ENCODE measurements around the gene ZBTB7C.

The ZBTB7C gene

DNA sequence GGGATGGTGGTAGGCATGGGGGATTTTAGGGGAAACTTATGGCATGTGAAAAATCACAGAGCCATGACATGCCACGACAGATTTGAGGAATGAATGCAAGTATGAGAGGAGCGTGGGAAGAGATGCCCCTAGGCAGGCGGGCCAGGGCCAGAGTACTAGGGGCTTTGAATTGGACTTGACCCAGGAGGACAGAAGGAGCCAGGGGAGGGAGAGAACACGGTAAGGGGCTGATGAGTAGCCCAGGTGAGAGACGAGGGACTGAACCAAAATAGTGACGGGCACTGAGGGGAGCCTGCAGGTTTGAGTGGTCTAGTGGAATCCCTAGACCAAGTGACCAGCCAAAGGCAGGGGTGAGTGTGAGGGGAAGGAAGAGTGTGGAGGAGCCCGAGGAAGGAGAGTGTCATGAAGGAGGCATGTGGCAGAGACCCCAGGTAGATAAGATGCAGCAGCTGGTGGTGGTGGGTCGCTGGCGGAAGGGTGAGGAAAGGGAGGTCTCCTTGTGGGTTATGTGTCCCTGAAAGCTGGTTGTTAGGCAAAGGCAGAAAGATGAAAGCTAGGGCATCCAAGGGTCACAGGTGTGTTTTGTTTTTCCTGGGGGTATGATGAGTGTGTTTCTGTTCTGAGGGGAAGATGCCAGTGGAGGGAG lies 48.7 kb downstream of the ZBTB7C start:
- DNase-seq (ENCODE audit: insufficient read length, low spot score) (no peak), FAIRE-seq (no peak)
- TF ChIP-seq POU2F2 (IDR thresholded peaks at IDR 0.05; ENCODE audit: low read depth, low read length) (no peak), SPI1 (IDR thresholded peaks at IDR 0.05; ENCODE audit: low read depth, low read length) (no peak), TAF1 (IDR thresholded peaks at IDR 0.05; ENCODE audit: low read depth, low read length) (no peak), POLR2AphosphoS5 (IDR thresholded peaks at IDR 0.05; ENCODE audit: low read depth, low read length) (no peak), PAX5 (IDR thresholded peaks at IDR 0.05; ENCODE audit: insufficient read depth, low read length, severe bottlenecking) (no peak), POLR2A (IDR thresholded peaks at IDR 0.05; ENCODE audit: low read depth, low read length) (no peak)

DNA sequence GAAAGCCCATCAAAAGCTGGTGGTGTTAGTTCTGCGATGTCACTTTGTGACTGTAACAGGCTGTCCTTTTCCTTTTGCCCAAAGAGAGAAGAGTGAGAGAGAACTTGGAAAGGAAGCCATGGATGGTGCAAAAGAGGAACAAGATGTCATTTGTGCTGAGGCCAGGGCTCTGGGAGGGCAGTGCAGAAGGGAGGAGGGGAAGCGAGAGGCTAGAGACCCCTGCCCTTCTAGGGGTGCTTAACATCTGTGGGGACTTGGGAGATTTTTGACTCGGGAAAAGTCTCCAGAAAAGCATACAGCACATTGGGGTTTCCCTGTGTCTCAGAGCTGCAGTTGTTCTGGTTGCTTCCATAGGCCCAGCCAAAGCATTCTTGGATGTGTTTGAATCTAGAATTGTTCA lies 49.6 kb downstream of the ZBTB7C start:
- no peak for FAIRE-seq
- no peak for DNase-seq (ENCODE audit: insufficient read length, low spot score)
- TF ChIP-seq SPI1 (IDR thresholded peaks at IDR 0.05; ENCODE audit: low read depth, low read length), result no peak
- TF ChIP-seq POU2F2 (IDR thresholded peaks at IDR 0.05; ENCODE audit: low read depth, low read length), result no peak
- no peak for TF ChIP-seq POLR2A (IDR thresholded peaks at IDR 0.05; ENCODE audit: low read depth, low read length)
- TF ChIP-seq TAF1 (IDR thresholded peaks at IDR 0.05; ENCODE audit: low read depth, low read length), result no peak
- no peak for TF ChIP-seq POLR2AphosphoS5 (IDR thresholded peaks at IDR 0.05; ENCODE audit: low read depth, low read length)
- TF ChIP-seq PAX5 (IDR thresholded peaks at IDR 0.05; ENCODE audit: insufficient read depth, low read length, severe bottlenecking), result no peak

- no peak for DNase-seq (ENCODE audit: insufficient read length, low spot score)
- no peak for FAIRE-seq
Measured at GRCh38 chr18:48358868-48359267, 50.3 kb downstream of the ZBTB7C start.

GRCh38 chr18:48356909-48357631 lies 52.1 kb downstream of the ZBTB7C start:
- FAIRE-seq, result no peak
- DNase-seq (ENCODE audit: insufficient read length, low spot score), result no peak
- no peak for TF ChIP-seq POLR2A (IDR thresholded peaks at IDR 0.05; ENCODE audit: low read depth, low read length)
- no peak for TF ChIP-seq TAF1 (IDR thresholded peaks at IDR 0.05; ENCODE audit: low read depth, low read length)
- TF ChIP-seq POU2F2 (IDR thresholded peaks at IDR 0.05; ENCODE audit: low read depth, low read length), result no peak
- no peak for TF ChIP-seq PAX5 (IDR thresholded peaks at IDR 0.05; ENCODE audit: insufficient read depth, low read length, severe bottlenecking)
- TF ChIP-seq POLR2AphosphoS5 (IDR thresholded peaks at IDR 0.05; ENCODE audit: low read depth, low read length), result no peak

More at GRCh38 chr18:48358868-48359267, 50.3 kb downstream of the ZBTB7C start:
- no peak for TF ChIP-seq POLR2A (IDR thresholded peaks at IDR 0.05; ENCODE audit: low read depth, low read length)
- no peak for TF ChIP-seq POLR2AphosphoS5 (IDR thresholded peaks at IDR 0.05; ENCODE audit: low read depth, low read length)
- TF ChIP-seq PAX5 (IDR thresholded peaks at IDR 0.05; ENCODE audit: insufficient read depth, low read length, severe bottlenecking), result no peak
- TF ChIP-seq TAF1 (IDR thresholded peaks at IDR 0.05; ENCODE audit: low read depth, low read length), result no peak
- TF ChIP-seq POU2F2 (IDR thresholded peaks at IDR 0.05; ENCODE audit: low read depth, low read length), result no peak

DNA sequence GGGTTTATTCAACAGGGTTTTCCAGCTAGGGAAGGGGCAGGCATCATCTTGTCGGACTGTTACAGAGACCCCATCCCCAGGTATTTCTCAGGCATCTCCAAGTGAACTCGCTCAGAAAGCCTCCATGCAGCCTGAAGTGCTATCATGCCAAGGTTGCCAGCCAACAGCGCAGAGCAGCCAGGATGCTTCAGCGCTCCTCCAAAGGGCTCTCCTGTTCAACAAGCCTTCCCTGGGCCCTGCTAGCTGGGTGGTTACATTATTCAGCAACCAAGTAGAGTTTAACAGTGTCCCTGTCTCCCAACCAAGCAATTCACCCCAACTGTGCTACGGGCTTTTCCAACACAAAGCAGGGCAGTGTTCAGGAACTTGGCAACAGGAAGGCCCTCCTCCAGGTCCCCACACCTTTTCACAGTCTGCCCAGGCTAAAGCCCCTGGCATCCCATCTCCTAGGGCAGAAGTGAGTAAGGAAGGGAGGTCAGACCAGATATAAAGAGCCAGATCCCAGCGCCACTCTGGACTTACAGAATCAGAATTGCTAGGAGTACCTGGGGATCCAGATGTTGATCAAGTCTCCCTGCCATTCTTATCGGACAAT lies 52.9 kb downstream of the ZBTB7C start:
- no peak for FAIRE-seq
- no peak for TF ChIP-seq PAX5 (IDR thresholded peaks at IDR 0.05; ENCODE audit: insufficient read depth, low read length, severe bottlenecking)
- DNase-seq (ENCODE audit: insufficient read length, low spot score), result no peak

GRCh38 chr18:48355276-48356115 lies 53.7 kb downstream of the ZBTB7C start:
- DNase-seq (ENCODE audit: insufficient read length, low spot score) (no peak), FAIRE-seq (no peak)
- TF ChIP-seq SPI1 (IDR thresholded peaks at IDR 0.05; ENCODE audit: low read depth, low read length) (no peak), POU2F2 (IDR thresholded peaks at IDR 0.05; ENCODE audit: low read depth, low read length) (no peak), POLR2AphosphoS5 (IDR thresholded peaks at IDR 0.05; ENCODE audit: low read depth, low read length) (no peak), TAF1 (IDR thresholded peaks at IDR 0.05; ENCODE audit: low read depth, low read length) (no peak), PAX5 (IDR thresholded peaks at IDR 0.05; ENCODE audit: insufficient read depth, low read length, severe bottlenecking) (no peak)

GRCh38 chr18:48354746-48355260 lies 54.4 kb downstream of the ZBTB7C start:
- no peak for FAIRE-seq
- DNase-seq (ENCODE audit: insufficient read length, low spot score), result no peak
- no peak for TF ChIP-seq PAX5 (IDR thresholded peaks at IDR 0.05; ENCODE audit: insufficient read depth, low read length, severe bottlenecking)
- no peak for TF ChIP-seq TAF1 (IDR thresholded peaks at IDR 0.05; ENCODE audit: low read depth, low read length)
- TF ChIP-seq SPI1 (IDR thresholded peaks at IDR 0.05; ENCODE audit: low read depth, low read length), result no peak
- no peak for TF ChIP-seq POLR2AphosphoS5 (IDR thresholded peaks at IDR 0.05; ENCODE audit: low read depth, low read length)
- TF ChIP-seq POU2F2 (IDR thresholded peaks at IDR 0.05; ENCODE audit: low read depth, low read length), result no peak
- TF ChIP-seq POLR2A (IDR thresholded peaks at IDR 0.05; ENCODE audit: low read depth, low read length), result no peak

- FAIRE-seq, result no peak
- DNase-seq (ENCODE audit: insufficient read length, low spot score), result no peak
- no peak for TF ChIP-seq SPI1 (IDR thresholded peaks at IDR 0.05; ENCODE audit: low read depth, low read length)
Measured at GRCh38 chr18:48352051-48352755, 57.0 kb downstream of the ZBTB7C start.

Measured in GM12891 (cell line).